Smooth muscle cell of the pulmonary artery (primary cell): ENCODE data around the gene OCLN. TPM values are rescaled to one million over a fixed set of nuclear protein-coding genes. Genes with fewer than 3 reads are reported as not detected.

Experiments
- total RNA-seq: library from RNA; depleted of rRNA; stranded (reverse); fragments of >200 nt; gene quantifications from 2 replicates; pipeline ENCODE4 v1.2.3, GENCODE V29; 2014

Gene OCLN, protein sequence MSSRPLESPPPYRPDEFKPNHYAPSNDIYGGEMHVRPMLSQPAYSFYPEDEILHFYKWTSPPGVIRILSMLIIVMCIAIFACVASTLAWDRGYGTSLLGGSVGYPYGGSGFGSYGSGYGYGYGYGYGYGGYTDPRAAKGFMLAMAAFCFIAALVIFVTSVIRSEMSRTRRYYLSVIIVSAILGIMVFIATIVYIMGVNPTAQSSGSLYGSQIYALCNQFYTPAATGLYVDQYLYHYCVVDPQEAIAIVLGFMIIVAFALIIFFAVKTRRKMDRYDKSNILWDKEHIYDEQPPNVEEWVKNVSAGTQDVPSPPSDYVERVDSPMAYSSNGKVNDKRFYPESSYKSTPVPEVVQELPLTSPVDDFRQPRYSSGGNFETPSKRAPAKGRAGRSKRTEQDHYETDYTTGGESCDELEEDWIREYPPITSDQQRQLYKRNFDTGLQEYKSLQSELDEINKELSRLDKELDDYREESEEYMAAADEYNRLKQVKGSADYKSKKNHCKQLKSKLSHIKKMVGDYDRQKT
- total RNA-seq = 0.26 and 1.1 TPM in 2 replicates

GRCh38 chr5:69492391-69492922 is at the start of gene OCLN:
TSS of gene OCLN (plus strand) at chr5:69492790. CDS start at chr5:69504245, 11,455 bp downstream.

DNA sequence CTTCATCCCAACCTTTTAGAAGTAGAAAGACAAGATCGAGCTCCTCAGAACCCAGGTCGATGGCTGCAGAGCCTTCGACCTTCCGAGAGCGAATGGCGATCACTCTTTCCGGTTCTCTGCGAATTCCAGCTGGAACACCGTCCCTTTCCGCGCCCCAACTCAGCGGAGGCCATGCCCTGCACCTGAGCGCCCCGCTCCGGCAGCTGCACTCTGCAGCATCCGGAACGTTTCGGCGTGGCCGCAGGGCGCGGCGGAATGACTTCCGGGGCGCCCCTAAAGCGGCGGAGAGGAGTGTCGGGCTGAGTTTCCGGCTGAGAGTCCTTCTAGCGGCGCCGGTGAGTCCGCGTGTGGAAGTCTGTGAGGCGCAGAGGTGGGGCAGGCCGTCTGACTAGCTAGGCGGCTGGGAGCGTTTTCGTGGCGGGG is 67.3 kb downstream of the OCLN start, which contains the start of gene GTF2H2C:
TSS of gene GTF2H2C (plus strand) at position 284 of the 423 bp plus-strand sequence. CDS start 4,942 bp downstream, outside the sequence.

Other genes with a start within 250 kb of the OCLN start
- 5.2 and 5.3 TPM in 2 replicates for gene CCDC125, start 160.0 kb upstream of the OCLN start, total RNA-seq
- 44.5 and 46.7 TPM in 2 replicates for gene AK6, start 123.3 kb upstream of the OCLN start, total RNA-seq
- 54.2 and 64.8 TPM in 2 replicates for gene TAF9, start 123.3 kb upstream of the OCLN start, total RNA-seq
- gene RAD17, start 123.0 kb upstream of the OCLN start, total RNA-seq = 17.3 and 20.8 TPM in 2 replicates
- gene MARVELD2, start 77.7 kb upstream of the OCLN start, total RNA-seq = 1.6 and 1.7 TPM in 2 replicates
- 25.1 and 28.0 TPM in 2 replicates for gene GTF2H2C, start 67.4 kb downstream of the OCLN start, total RNA-seq